ENCODE data around the gene ADGRL3. TPM values are rescaled to one million over a fixed set of nuclear protein-coding genes. Genes with fewer than 3 reads are reported as not detected.
"Not testable (repeated sequence)": the region's sequence is repeated elsewhere in the genome, so short reads cannot be mapped to it uniquely, and the experiment has no call there.

The ADGRL3 gene
- total RNA-seq, 1 experiment from 2014 or later: 1.2 TPM

DNA sequence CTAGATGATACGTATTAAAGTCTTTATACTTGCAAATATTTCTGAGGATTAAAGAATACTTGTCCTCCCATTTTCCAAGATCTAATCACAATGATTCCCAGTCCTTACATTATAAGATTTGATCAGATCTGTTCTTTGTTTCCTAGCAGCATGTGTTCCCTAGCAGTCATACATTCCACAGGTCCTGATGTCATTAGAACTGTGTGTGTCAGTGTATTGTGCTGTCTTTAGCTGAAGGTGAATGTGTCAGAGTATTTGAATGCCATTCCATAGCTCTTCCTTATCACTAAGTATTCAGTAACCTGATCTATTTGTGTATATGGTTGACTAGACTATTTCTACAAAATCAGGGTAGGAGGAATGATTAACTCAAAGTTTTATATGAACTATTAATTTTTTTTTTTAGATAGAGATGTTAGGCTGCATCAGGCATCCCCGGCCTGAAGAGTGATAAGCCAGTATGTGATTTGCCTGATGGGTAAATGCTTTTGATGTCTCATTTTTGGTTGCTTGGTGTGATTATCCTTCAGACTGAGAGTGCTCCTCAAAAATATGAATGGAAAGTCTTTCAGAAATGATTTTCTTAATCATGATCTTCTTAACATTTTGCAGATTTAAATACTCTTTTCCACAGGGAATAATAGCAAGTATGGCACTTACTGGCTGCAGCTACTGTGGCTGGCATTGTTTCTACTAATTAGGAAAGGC, 4.4 kb downstream of the ADGRL3 start:
- DNase-seq (ENCODE audit: low read depth): peak; percentile 84

GRCh38 chr4:61205066-61205465, 4.9 kb downstream of the ADGRL3 start:
- no peak for DNase-seq (ENCODE audit: low read depth)

- DNase-seq (ENCODE audit: low read depth): not testable (repeated sequence)
Measured at GRCh38 chr4:61207156-61207555, 7.0 kb downstream of the ADGRL3 start.

DNA sequence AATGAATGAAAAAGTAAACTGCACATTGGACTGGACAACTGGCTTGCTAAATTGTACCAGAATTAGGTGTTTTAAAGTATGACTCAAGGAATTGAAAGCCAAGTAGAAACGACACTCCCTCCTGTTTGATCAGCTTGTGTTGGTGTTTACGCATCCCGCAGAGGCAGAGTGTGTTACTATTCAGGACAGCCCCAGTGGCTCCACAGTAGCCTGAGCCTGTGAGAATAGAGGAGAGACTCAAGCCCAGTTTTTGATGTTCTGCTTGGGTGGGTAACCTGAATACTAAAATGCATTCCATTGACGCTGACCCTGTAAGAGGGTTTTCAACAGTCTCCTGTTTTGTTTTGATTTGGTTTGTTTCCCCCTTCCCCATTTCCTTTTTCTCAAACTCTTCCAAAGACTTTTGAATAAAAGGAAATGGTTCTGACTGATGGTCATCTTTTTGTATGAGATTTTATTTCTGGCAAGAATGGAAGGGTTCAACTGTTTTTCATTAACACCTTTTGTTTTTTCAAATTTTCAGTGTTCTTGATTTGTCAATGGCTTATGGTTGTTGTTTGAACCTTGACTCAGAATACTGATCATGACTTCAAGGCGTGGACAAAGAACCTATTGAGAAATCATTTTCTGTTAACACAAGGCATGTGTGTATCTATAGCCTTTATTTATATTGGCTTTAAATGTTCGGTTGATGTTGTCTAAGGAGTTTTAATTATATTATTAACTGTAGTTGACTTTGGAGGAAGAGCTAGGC, 10.2 kb downstream of the ADGRL3 start:
- no peak for DNase-seq (ENCODE audit: low read depth)

GRCh38 chr4:61211781-61212180, 11.7 kb downstream of the ADGRL3 start:
- no peak for DNase-seq (ENCODE audit: low read depth)

DNA sequence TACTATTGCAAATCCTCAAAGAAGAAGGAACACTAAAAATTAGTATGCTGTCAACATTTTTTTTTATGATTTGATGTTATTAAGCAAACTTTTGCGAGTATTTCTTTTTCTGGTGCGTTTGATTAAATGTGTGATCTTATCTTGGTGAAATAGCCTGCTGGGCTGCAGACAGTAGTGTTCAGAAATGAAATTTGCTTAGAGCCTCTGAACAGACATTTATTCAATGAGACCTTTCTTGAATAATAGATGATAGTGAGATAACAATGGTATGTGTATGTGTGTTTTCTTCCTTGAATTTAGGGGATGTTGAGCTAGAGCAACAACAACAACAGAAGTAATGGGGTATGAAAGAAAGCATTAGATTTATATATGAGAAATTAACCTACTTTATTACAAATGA, 12.7 kb downstream of the ADGRL3 start:
- DNase-seq (ENCODE audit: low read depth): no peak

DNA sequence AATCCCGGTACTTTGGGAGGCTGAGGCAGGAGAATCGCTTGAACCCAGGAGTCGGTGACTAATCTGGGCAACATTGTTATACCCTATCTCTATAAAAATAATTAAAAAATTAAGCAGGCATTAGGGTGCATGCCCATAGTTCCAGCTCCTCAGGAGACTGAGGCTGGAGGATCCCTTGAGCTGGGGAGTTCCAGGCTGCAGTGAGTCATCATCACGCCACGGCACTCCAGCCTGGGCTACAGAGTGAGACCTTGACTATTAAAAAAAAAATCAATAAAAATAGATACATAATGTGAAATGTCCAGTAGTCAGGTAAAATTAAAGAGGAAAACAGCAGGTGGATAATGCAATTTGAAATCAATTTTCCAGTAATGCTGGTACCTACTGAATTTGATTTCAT, 14.6 kb downstream of the ADGRL3 start:
- peak; percentile 12 for DNase-seq (ENCODE audit: low read depth)

DNA sequence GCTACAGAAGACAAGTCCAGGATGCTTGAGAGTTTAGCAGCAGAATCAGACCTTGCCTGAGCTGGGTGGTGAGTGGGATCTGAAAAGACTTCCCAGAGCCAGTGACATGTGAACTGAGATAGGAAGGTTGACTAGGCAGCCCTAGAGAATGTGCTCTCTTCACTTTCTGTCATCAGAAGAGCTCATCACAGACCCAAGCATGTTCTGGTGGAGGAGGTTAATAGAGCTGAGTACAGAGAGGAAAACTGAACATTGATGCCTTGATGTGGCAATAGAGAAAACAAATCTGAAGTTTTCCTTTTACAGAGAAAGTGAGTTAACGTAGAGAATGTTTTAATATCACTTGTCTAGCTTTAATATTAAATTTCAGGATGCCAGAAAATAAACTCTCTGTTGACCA, 17.1 kb downstream of the ADGRL3 start:
- no peak for DNase-seq (ENCODE audit: low read depth)

DNA sequence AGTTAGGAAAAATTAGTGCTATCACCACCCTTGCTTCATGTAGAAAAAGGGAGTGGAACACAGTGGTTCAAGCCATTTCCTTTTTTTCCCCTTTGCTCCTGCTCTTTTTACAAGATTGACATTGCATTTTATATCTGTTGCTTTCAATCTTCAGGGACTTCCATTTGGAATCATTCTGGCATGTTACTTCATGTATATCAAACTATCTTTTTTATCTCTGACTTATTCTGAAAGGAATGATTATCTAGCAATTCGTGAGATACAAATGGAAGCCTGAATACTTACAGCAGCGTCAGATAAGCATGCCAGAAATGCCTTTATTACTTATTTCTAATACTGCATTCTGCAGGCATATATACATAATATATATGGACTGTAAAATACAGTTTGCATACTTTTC, 20.4 kb downstream of the ADGRL3 start:
- no peak for DNase-seq (ENCODE audit: low read depth)

DNA sequence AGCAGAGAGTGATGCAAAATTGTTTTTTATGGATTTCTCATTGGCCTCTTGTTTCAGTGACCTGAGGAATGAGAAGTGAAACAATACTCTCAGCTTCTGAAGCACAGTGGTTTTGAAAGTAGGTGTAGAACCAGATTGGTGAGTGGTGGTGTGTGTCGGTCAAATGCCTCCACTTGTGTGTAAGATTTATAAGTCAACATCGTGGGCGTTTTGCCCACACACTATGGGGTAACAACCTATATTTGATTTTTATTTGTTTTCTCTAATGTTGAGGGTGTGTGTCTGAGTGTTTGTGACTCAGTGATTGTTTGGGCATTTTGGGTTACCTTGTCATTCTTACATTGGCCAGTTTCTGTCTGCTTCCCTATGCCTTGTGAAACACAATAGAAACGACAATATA, 23.3 kb downstream of the ADGRL3 start:
- DNase-seq (ENCODE audit: low read depth): no peak

- DNase-seq (ENCODE audit: low read depth): no peak
Measured at GRCh38 chr4:61224573-61224972, 24.4 kb downstream of the ADGRL3 start.

- DNase-seq (ENCODE audit: low read depth): no peak
Measured at GRCh38 chr4:61225656-61226055, 25.5 kb downstream of the ADGRL3 start.

GRCh38 chr4:61231421-61231820, 31.3 kb downstream of the ADGRL3 start:
- no peak for DNase-seq (ENCODE audit: low read depth)

DNA sequence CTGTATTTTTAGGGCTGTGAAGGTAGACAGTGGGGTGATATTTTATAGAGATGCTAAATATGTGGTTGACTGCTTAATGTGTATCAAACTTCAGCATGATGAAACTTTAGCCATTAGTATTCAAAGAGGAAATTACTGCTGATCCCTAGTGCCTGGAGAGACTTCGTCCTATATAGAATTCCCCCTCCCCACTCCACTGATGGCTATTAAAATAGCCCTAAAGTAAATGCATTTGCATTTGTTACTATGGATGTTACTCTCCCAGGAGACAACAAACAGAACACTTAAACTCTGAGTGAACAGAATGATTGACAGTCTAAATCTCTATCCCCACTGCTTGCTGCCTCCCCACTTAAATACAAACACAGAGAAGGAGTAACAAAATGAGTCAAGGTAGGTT, 39.1 kb downstream of the ADGRL3 start:
- no peak for DNase-seq (ENCODE audit: low read depth)

DNA sequence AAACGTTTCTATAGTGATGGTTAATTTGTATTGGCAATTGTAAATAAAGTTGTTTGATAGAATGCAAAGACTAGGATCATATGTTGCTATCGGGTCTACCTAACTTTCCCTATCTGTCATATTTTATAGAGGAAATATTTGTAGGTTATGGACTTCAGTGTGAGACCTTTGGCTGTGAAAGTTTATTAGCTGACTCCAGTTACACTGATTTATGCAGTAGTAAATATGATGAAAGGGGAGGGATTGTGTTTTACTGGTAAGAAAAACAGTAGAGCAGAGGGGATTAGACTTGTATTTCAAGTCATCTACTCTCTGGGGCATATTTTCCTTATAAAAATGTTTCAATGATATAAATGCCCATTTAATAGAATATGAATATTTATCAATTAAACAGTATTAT, 43.8 kb downstream of the ADGRL3 start:
- no peak for DNase-seq (ENCODE audit: low read depth)

DNA sequence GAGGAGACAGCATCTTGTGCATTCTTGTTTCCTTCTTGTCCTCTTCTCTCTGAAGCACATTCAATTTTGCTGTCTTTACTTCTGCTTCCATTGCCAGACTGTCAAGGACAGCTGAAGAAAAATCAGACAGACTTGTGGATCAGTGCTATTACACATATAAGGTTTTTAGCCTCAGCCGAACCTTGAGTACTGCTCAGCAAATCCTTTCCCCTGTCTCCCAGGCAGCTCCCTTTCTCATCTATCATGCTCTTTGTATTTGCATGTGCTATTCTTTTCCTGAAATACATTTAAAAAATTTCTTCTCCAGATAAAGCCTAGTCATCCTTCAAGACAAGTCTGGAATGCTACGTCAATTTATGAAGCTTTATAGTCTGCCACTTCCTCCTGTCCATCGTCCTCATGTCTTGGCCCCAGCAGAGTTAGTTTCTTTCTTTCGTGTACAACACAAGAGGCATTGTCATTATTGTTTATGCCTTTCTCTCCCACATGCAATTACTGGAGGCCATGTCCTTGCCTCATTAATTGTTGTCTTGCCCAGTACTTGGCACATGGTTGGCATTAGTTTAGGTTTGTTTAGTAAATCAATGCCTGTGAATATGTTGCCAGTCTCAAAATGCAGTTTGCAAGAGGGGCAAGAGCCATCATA, 45.1 kb downstream of the ADGRL3 start:
- no peak for DNase-seq (ENCODE audit: low read depth)

DNA sequence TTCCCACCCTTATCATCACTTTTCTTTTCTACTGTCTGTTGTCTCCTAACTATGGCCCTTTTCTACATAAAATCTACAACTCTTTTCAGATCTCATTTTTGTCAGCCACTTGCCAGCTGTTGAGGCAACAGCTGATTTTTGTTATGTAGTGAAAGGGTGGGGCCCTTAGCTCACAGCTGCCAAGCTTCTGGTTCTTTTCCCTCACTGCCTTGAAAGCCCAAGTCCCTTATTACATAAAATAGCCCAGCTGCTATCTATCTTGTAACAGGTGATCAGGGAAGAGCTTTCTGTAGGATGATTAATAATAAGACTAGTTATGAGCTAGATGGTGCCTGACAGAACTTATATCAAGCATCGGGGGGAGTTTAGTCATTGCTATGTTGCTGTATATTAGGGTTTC, 45.9 kb downstream of the ADGRL3 start:
- no peak for DNase-seq (ENCODE audit: low read depth)

DNA sequence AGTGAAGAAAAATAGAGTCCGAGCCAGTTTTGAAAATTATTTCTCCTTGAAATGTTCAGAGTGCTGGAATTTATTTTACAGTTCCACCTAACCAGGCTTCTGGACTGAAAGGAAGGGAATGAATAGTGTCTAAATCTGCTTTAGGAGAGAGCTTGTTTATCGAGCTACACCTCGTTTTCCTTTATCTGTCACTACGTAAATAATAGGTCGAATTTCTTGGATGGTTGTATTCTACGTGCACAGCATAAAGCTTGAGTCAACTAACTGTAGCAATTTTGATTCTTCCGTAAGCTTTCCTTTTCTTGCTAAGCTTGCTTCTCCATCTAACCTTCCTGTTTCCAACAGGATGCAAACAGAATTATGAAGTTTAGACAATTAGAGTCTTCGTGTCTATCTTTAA, 48.6 kb downstream of the ADGRL3 start:
- DNase-seq (ENCODE audit: low read depth): no peak

- DNase-seq (ENCODE audit: low read depth): no peak
Measured at GRCh38 chr4:61251129-61251528, 51.0 kb downstream of the ADGRL3 start.

GRCh38 chr4:61254406-61254805, 54.3 kb downstream of the ADGRL3 start:
- DNase-seq (ENCODE audit: low read depth): no peak

GRCh38 chr4:61273233-61273632, 73.1 kb downstream of the ADGRL3 start:
- DNase-seq (ENCODE audit: low read depth): no peak

DNA sequence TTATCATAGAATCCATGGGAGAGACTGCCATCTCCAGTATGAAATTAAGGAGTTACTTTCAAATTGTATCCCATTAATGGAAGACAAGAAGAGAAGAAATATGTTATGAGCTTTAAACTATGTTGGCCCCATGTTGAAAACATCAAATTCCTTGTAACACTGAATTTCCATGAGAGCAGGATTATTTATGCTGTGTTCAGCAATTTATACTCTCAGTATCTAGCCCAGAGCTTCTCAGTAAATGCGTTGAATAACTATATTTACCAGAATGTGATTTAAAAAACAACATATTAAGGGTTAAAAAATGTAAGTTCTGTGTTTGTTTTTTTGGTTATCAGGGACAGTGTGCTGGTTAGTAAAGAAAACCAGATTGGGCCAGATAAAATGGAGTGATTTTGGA, 74.2 kb downstream of the ADGRL3 start:
- no peak for DNase-seq (ENCODE audit: low read depth)

DNA sequence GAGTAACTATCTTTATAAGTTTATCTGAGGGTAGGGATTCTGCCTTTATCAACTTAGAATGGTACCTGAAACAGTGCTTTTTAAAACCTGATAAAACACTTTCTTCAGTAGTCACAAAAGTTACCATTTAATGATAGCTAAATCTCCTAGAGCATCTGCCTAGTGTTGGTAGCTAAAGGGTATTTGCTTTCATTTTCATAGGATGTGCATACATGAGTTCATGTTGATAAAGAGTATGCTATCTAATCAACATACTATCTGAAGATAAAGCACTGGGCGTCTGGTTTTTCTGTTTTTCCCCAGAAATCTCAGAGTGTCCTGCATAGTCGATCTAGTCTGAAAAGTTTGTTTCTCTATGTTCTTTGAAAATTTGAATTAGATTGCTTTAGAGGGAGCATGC, 75.1 kb downstream of the ADGRL3 start:
- no peak for DNase-seq (ENCODE audit: low read depth)

Data from HT1080 (cell line).